Right atrium auricular region (tissue), 2 donors: ENCODE data around the gene ETS1. TPM values are rescaled to one million over a fixed set of nuclear protein-coding genes. Genes with fewer than 3 reads are reported as not detected.

Experiments used
- DNase-seq: peaks from one replicate; pipeline ENCODE4 v3.0.0-alpha.2; 2019; ENCODE audit warnings: low spot score
- H3K27ac ChIP-seq, 2 donors: fragments of 200-600 bp; sonication (generic); 1 replicate in 1 of 2; 2 replicates in 1 of 2; pipeline ENCODE4 v1.5.1; 2016 to 2019
- H3K27me3 ChIP-seq, 2 donors: fragments of 200-600 bp; sonication (generic); one replicate each; pipeline versions ENCODE4 v1.5.1 to v1.6.0; 2017 to 2019
- H3K36me3 ChIP-seq: fragments of 200-600 bp; sonication (generic); one replicate; pipeline ENCODE4 v1.5.1; 2016
- H3K4me1 ChIP-seq, 2 donors: fragments of 200-600 bp; sonication (generic); one replicate each; pipeline versions ENCODE4 v1.5.1 to v1.6.0; 2017 to 2019
- H3K4me3 ChIP-seq, 2 donors: fragments of 200-600 bp; sonication (generic); 1 replicate in 1 of 2; 2 replicates in 1 of 2; pipeline ENCODE4 v1.5.1; 2017 to 2019; ENCODE audit warnings: mild to moderate bottlenecking in 1 of 2, moderate library complexity in 1 of 2
- H3K9me3 ChIP-seq, 2 donors: fragments of 200-600 bp; sonication (generic); one replicate each; pipeline ENCODE4 v1.5.1; 2019
- total RNA-seq, 2 donors: library from RNA; depleted of rRNA; stranded (reverse); fragments of >200 nt; gene quantifications; one replicate each; pipeline ENCODE4 v1.1.0, GENCODE V29; 2016
- TF ChIP-seq, protein P1 (sequence below), 2 donors: fragments of 200-600 bp; sonication (generic); IDR thresholded peaks; one replicate each; pipeline ENCODE4 v1.5.1; 2019; ENCODE audit warnings: antibody characterized with exemption in 2 of 2

The ETS1 gene
- total RNA-seq, 2 donors from 2014 or later, result 37.9 to 46.6 TPM

- H3K36me3 ChIP-seq, result no peaks in the 10 kb centered on the region
- no peaks in the 10 kb centered on the region for H3K27me3 ChIP-seq
- H3K4me1 ChIP-seq, result peaks cover 0 to 12% of the 10 kb centered on the region in 2 donors
- TF ChIP-seq, protein P1, sequence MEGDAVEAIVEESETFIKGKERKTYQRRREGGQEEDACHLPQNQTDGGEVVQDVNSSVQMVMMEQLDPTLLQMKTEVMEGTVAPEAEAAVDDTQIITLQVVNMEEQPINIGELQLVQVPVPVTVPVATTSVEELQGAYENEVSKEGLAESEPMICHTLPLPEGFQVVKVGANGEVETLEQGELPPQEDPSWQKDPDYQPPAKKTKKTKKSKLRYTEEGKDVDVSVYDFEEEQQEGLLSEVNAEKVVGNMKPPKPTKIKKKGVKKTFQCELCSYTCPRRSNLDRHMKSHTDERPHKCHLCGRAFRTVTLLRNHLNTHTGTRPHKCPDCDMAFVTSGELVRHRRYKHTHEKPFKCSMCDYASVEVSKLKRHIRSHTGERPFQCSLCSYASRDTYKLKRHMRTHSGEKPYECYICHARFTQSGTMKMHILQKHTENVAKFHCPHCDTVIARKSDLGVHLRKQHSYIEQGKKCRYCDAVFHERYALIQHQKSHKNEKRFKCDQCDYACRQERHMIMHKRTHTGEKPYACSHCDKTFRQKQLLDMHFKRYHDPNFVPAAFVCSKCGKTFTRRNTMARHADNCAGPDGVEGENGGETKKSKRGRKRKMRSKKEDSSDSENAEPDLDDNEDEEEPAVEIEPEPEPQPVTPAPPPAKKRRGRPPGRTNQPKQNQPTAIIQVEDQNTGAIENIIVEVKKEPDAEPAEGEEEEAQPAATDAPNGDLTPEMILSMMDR (IDR thresholded peaks at IDR 0.05), result no peak
- no peak overlapping the region for H3K4me3 ChIP-seq
- DNase-seq, result no peak
- no peak overlapping the region for H3K27ac ChIP-seq
- no peaks in the 10 kb centered on the region for H3K9me3 ChIP-seq
These were observed 22.6 kb downstream of the ETS1 start for GRCh38 chr11:128564642-128565245.

- Histone ChIP-seq H3K36me3 (no peaks in the 10 kb centered on the region), H3K27ac (no peak overlapping the region), H3K4me3 (no peak overlapping the region), H3K4me1 (peaks cover 0 to 12% of the 10 kb centered on the region in 2 donors), H3K27me3 (no peaks in the 10 kb centered on the region), H3K9me3 (no peaks in the 10 kb centered on the region)
- TF ChIP-seq, protein P1 (IDR thresholded peaks at IDR 0.05), result no peak
- DNase-seq, result no peak
These were observed 23.3 kb downstream of the ETS1 start for GRCh38 chr11:128563942-128564641.

GRCh38 chr11:128563308-128563707 is 24.1 kb downstream of the ETS1 start:
- Histone ChIP-seq H3K36me3 (no peaks in the 10 kb centered on the region), H3K4me1 (peaks cover 0 to 12% of the 10 kb centered on the region in 2 donors), H3K27me3 (no peaks in the 10 kb centered on the region), H3K4me3 (no peak overlapping the region), H3K9me3 (no peaks in the 10 kb centered on the region), H3K27ac (no peak overlapping the region)
- TF ChIP-seq, protein P1 (IDR thresholded peaks at IDR 0.05), result no peak
- DNase-seq, result no peak

DNA sequence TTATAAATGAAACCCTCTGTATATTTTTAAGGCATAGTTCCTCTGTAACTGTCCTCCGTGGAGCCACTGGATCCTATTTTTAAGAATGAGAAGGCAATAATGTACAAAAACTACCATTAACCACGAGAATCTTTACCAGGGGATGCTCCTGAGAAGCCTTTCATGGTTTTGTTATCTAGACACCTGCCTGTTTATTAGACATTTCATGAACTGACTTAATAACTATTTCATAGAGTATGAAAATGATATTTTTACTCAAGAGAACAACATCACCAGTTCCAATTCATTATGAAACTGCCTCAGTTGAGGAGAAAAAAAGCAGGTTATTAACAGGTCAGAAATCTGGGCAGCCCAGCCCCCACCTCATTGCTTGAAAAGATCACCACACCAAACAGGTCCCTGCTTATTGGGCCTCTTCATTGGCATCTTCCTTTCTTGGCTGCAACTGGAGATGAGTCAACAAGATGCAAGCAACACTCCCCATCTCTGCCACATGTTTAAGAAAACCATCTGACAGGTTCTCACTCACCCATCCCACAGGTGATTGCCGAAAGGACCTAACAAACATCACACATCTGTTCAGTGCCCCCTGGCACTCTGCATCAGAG is 27.8 kb downstream of the ETS1 start:
- Histone ChIP-seq H3K27me3 (no peaks in the 10 kb centered on the region), H3K36me3 (no peaks in the 10 kb centered on the region), H3K9me3 (no peaks in the 10 kb centered on the region), H3K4me1 (peaks cover 0 to 11% of the 10 kb centered on the region in 2 donors), H3K27ac (no peak overlapping the region), H3K4me3 (no peak overlapping the region)
- no peak for DNase-seq
- TF ChIP-seq, protein P1 (IDR thresholded peaks at IDR 0.05), result no peak

- no peak for DNase-seq
- H3K27ac ChIP-seq, result no peak overlapping the region
- TF ChIP-seq, protein P1 (IDR thresholded peaks at IDR 0.05), result peak in 1 of 2 donors; percentile 56
- no peaks in the 10 kb centered on the region for H3K36me3 ChIP-seq
- peaks cover 0 to 18% of the 10 kb centered on the region in 2 donors for H3K4me1 ChIP-seq
- H3K27me3 ChIP-seq, result no peaks in the 10 kb centered on the region
- H3K4me3 ChIP-seq, result no peak overlapping the region
- no peaks in the 10 kb centered on the region for H3K9me3 ChIP-seq
These were observed 31.8 kb downstream of the ETS1 start for GRCh38 chr11:128555606-128556005.
